K562 (cell line): ENCODE measurements around the gene LDB1. TPM values are rescaled to one million over a fixed set of nuclear protein-coding genes. Genes with fewer than 3 reads are reported as not detected.

Experiments
- BACH1 ChIP-seq: fragments of 200-800 bp; sonication (Bioruptor generic); IDR thresholded peaks from 2 replicates; pipeline ENCODE4 v1.6.1; 2016; ENCODE audit warnings: missing genetic modification characterization, missing compliant biosample characterization
- CBX5 ChIP-seq: IDR thresholded peaks from 2 replicates; pipeline ENCODE4 v1.6.1; 2014; ENCODE audit warnings: low read depth, borderline replicate concordance
- CREB3L1 ChIP-seq: fragments of 450-650 bp; IDR thresholded peaks from 2 replicates; pipeline ENCODE4 v1.6.1; 2014; ENCODE audit warnings: low read depth, mild to moderate bottlenecking, moderate library complexity, borderline replicate concordance
- ETV6 ChIP-seq, 3 experiments: fragments of 150-350 bp in 1 of 3; sonication (generic) in 1 of 3; formaldehyde crosslinking in 1 of 3; IDR thresholded peaks; 2 replicates each; pipeline versions ENCODE4 v1.6.1 to v1.8.0; 2014 to 2022; ENCODE audit warnings: borderline replicate concordance in 2 of 3, low read depth in 2 of 3, antibody characterized with exemption in 1 of 3, low read length in 1 of 3, mild to moderate bottlenecking in 1 of 3, missing genetic modification reagents in 1 of 3
- HDAC6 ChIP-seq: IDR thresholded peaks from 2 replicates; pipeline ENCODE4 v1.6.1; 2012; ENCODE audit warnings: low read depth, mild to moderate bottlenecking, control low read depth, inconsistent platforms, low read length, moderate library complexity
- MAFF ChIP-seq: IDR thresholded peaks from 2 replicates; pipeline ENCODE4 v1.6.1; 2012; ENCODE audit warnings: low read length, improper control_type of control experiment
- MBD2 ChIP-seq: sonication (generic); IDR thresholded peaks from 2 replicates; pipeline ENCODE4 v1.6.1; 2016; ENCODE audit warnings: low read depth, borderline replicate concordance
- NFIC ChIP-seq: fragments of 450-650 bp; IDR thresholded peaks from 2 replicates; pipeline ENCODE4 v1.6.1; 2017; ENCODE audit warnings: mild to moderate bottlenecking, inconsistent platforms
- NR2C2 ChIP-seq, 2 experiments: fragments of 200-800 bp in 1 of 2; sonication (Bioruptor generic) in 1 of 2; sonication (generic) in 1 of 2; formaldehyde crosslinking in 1 of 2; IDR thresholded peaks; 2 replicates each; pipeline versions ENCODE4 v1.6.1 to v1.8.0; 2016 to 2022; ENCODE audit warnings: mild to moderate bottlenecking in 1 of 2, missing compliant biosample characterization in 1 of 2, missing genetic modification characterization in 1 of 2, missing genetic modification reagents in 1 of 2
- PRPF4 ChIP-seq: fragments of 200-400 bp; formaldehyde crosslinking; IDR thresholded peaks from one replicate; pipeline ENCODE4 v1.6.1; 2017; ENCODE audit warnings: low read length, low read depth, mild to moderate bottlenecking; ENCODE audit not compliant: insufficient read depth, poor library complexity, severe bottlenecking
- RAD51 ChIP-seq: fragments of 450-650 bp; IDR thresholded peaks from 2 replicates; pipeline ENCODE4 v1.7.1; 2016; ENCODE audit warnings: low read depth, mild to moderate bottlenecking, borderline replicate concordance
- RBM34 ChIP-seq: fragments of 200-400 bp; formaldehyde crosslinking; IDR thresholded peaks from 2 replicates; pipeline ENCODE4 v1.6.1; 2018; ENCODE audit warnings: low read length, borderline replicate concordance; ENCODE audit not compliant: insufficient read depth
- SIN3B ChIP-seq: fragments of 450-650 bp; IDR thresholded peaks from 2 replicates; pipeline ENCODE4 v1.6.1; 2017; ENCODE audit warnings: low read depth, mild to moderate bottlenecking, moderate library complexity
- SIRT6 ChIP-seq: IDR thresholded peaks from one replicate; pipeline ENCODE4 v1.6.1; 2012; ENCODE audit warnings: low read depth, mild to moderate bottlenecking, control low read depth, inconsistent platforms, low read length, moderate library complexity
- SOX6 ChIP-seq: fragments of 450-650 bp; IDR thresholded peaks from 2 replicates; pipeline ENCODE4 v1.6.1; 2014; ENCODE audit warnings: mild to moderate bottlenecking
- TEAD2 ChIP-seq: fragments of 450-650 bp; IDR thresholded peaks from 2 replicates; pipeline ENCODE4 v1.6.1; 2016; ENCODE audit warnings: missing genetic modification characterization, control low read depth, missing compliant biosample characterization
- UBTF ChIP-seq, 2 experiments: IDR thresholded peaks; 2 replicates each; pipeline ENCODE4 v1.6.1; 2012; ENCODE audit warnings: improper control_type of control experiment in 2 of 2, low read depth in 2 of 2, low read length in 2 of 2, borderline replicate concordance in 1 of 2
- ZNF232 ChIP-seq: sonication (generic); formaldehyde crosslinking; IDR thresholded peaks from 2 replicates; pipeline ENCODE4 v1.8.0; 2022; ENCODE audit warnings: mild to moderate bottlenecking, missing genetic modification reagents
- ZZZ3 ChIP-seq: fragments of 450-650 bp; IDR thresholded peaks from 2 replicates; pipeline ENCODE4 v1.6.1; 2016; ENCODE audit warnings: antibody characterized with exemption, mild to moderate bottlenecking, moderate library complexity
- polyA plus RNA-seq, 8 experiments: library from polyadenylated mRNA; depleted of rRNA in 4 of 8; stranded (reverse) in 5 of 8; unstranded in 3 of 8; fragments of >200 nt; fragmentation: Nextera tagmentation in 2 of 8; fragmentation: Illumina TruSeq in 1 of 8; extraction: Ambion mirVana in 2 of 8; extraction: Trizol in 1 of 8; gene quantifications; 2 replicates each; pipeline versions ENCODE4 v1.2.1 to v1.2.3, GENCODE V29; 2011 to 2014; ENCODE audit warnings: inconsistent platforms in 1 of 8, missing spikeins in 1 of 8
- total RNA-seq, 7 experiments: library from RNA; depleted of rRNA in 6 of 7; stranded (reverse); fragments of >200 nt in 6 of 7; fragmentation: Illumina TruSeq in 2 of 7; extraction: Trizol in 2 of 7; gene quantifications; 2 replicates each; pipeline versions ENCODE4 v1.2.1 to v1.2.3, GENCODE V29; 2011 to 2021; ENCODE audit warnings: low replicate concordance in 1 of 7
- TF ChIP-seq, protein P1 (sequence below): IDR thresholded peaks from 2 replicates; pipeline ENCODE4 v1.6.1; 2012; ENCODE audit warnings: low read depth, low read length, improper control_type of control experiment, borderline replicate concordance

LDB1 gene
- total and polyA plus RNA-seq, 9 of the 15 experiments (the other 6 are each of a cell fraction or from before 2014, with no cell fraction given), result 1.9 to 137 (median 105) TPM

DNA sequence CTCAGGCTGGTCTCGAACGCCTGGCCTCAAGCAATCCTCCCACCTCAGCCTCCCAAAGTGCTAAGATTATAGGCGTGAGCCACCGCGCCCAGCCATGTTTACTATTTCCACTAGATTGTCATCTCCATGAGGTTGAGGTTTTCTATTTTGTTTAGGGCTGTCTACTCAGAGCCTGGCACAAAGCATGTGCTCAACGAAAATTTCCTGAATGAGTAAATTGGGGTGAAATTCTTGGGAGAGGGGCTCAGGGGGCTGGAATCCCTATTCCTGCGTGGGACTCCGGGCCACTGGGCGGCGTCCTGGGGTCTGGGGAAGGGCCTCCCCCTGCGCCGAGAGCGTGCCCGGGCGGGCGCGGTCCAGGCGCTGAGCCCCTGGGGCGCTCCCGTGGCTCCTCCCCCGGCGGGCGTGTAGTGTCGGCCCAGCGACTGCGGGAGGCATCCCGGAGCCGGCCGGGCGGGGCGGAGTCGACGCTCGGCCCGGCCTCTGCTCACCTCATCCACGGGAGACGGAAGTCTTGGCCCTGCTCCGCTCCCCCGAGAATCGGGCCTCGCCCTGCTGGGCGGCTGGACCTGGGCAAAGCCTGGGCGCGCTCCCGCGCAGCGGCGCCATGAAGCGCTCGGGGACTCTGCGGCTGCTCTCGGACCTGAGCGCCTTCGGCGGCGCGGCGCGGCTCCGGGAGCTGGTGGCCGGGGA is 55.2 kb downstream of the LDB1 start, which contains the start of gene HPS6 (continued):
- TF ChIP-seq MBD2 (no peak), MAFF (no peak), PRPF4 (no peak), BACH1 (tag) (no peak), NR2C2 (CRISPR knock-in tag; IDR thresholded peaks at IDR 0.05) (no peak), NR2C2 (tag; IDR thresholded peaks at IDR 0.05) (no peak), RBM34 (no peak), CREB3L1 (0 out of 2 replicates have a peak, but pooled peaks have one; percentile 21), ZNF232 (CRISPR knock-in tag) (no peak), SIN3B (peak; percentile 75; the same call in 1 of the 2 replicates), ETV6 (IDR thresholded peaks at IDR 0.05; ENCODE audit: borderline replicate concordance in 1 of 2, low read depth in 2 of 2, low read length in 1 of 2) (no peak), ETV6 (CRISPR knock-in tag; IDR thresholded peaks at IDR 0.05; ENCODE audit: borderline replicate concordance) (no peak), ZZZ3 (no peak), CBX5 (no peak), SOX6 (no peak), RAD51 (no peak), SIRT6 (no peak), TEAD2 (no peak), HDAC6 (no peak), UBTF (IDR thresholded peaks at IDR 0.05; ENCODE audit: borderline replicate concordance in 1 of 2, low read depth in 2 of 2, low read length in 2 of 2) (peak; percentile 38 to 53; a peak in 1 of 4 replicates), NFIC (no peak)
- TF ChIP-seq, protein P1, sequence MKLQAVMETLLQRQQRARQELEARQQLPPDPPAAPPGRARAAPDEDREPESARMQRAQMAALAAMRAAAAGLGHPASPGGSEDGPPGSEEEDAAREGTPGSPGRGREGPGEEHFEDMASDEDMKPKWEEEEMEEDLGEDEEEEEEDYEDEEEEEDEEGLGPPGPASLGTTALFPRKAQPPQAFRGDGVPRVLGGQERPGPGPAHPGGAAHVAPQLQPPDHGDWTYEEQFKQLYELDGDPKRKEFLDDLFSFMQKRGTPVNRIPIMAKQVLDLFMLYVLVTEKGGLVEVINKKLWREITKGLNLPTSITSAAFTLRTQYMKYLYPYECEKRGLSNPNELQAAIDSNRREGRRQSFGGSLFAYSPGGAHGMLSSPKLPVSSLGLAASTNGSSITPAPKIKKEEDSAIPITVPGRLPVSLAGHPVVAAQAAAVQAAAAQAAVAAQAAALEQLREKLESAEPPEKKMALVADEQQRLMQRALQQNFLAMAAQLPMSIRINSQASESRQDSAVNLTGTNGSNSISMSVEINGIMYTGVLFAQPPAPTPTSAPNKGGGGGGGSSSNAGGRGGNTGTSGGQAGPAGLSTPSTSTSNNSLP, result no peak
